Panc1 (cell line): Measurements from ENCODE around the gene RMDN3. TPM values are rescaled to one million over a fixed set of nuclear protein-coding genes. Genes with fewer than 3 reads are reported as not detected.

Experiments
- ATAC-seq: fragments of 200-7000 bp; cut with Tn5 transposase; 2 replicates; pipeline ENCODE4 v1.9.1; 2020; ENCODE audit warnings: mild to moderate bottlenecking, moderate library complexity
- BruUV-seq: library from RNA; stranded (reverse); fragments of 400-500 nt; replicated peaks from 2 replicates; lab custom pipeline; 2021; lab: Mats Ljungman, UMichigan
- CTCF ChIA-PET: fragments of 300-600 bp; sonication (Branson Sonifier 250); formaldehyde crosslinking; loops from one replicate; lab custom pipeline; 2022; ENCODE audit warnings: antibody characterized with exemption; lab: Charles Lee
- POLR2A ChIA-PET: fragments of 300-600 bp; sonication (Branson Sonifier 250); formaldehyde crosslinking; loops from one replicate; lab custom pipeline; 2022; ENCODE audit warnings: antibody characterized with exemption; lab: Charles Lee
- DNase-seq: peaks from one replicate; pipeline ENCODE4 v3.0.0-alpha.2; 2010; ENCODE audit warnings: low read depth, low spot score
- H3K27ac ChIP-seq: 2 replicates; pipeline ENCODE4 v1.5.1; 2011; ENCODE audit warnings: mild to moderate bottlenecking, low read length, inconsistent platforms
- H3K27me3 ChIP-seq: fragments of 200-500 bp; sonication (Bioruptor generic); 2 replicates; pipeline ENCODE4 v1.6.0; 2014; ENCODE audit warnings: low read length, inconsistent platforms; ENCODE audit not compliant: control insufficient read depth, insufficient read depth
- H3K36me3 ChIP-seq: fragments of 200-500 bp; sonication (Bioruptor generic); 2 replicates; pipeline ENCODE4 v1.5.1; 2014; ENCODE audit warnings: inconsistent platforms, mild to moderate bottlenecking, low read length, moderate library complexity; ENCODE audit not compliant: control insufficient read depth, insufficient read depth
- H3K4me1 ChIP-seq: 2 replicates; pipeline ENCODE4 v1.5.1; 2011; ENCODE audit warnings: inconsistent platforms, mild to moderate bottlenecking, low read length, moderate library complexity; ENCODE audit not compliant: control insufficient read depth, insufficient read depth
- H3K4me3 ChIP-seq, 2 experiments: 2 replicates each; pipeline ENCODE4 v1.5.1; 2011 to 2012; ENCODE audit warnings: low read depth in 2 of 2, low read length in 2 of 2, mild to moderate bottlenecking in 2 of 2, inconsistent platforms in 1 of 2, moderate library complexity in 1 of 2
- H3K9me3 ChIP-seq: fragments of 200-500 bp; sonication (Bioruptor generic); 2 replicates; pipeline ENCODE4 v1.5.1; 2014; ENCODE audit warnings: low read depth, mild to moderate bottlenecking, inconsistent platforms, low read length, moderate library complexity; ENCODE audit not compliant: control insufficient read depth, insufficient read depth
- CTCF ChIP-seq: fragments of 450-650 bp; IDR thresholded peaks from 2 replicates; pipeline ENCODE4 v1.5.1; 2017; ENCODE audit warnings: mild to moderate bottlenecking
- POLR2AphosphoS5 ChIP-seq: IDR thresholded peaks from 2 replicates; pipeline ENCODE4 v1.6.1; 2012; ENCODE audit warnings: mild to moderate bottlenecking, low read depth, low read length, moderate library complexity
- REST ChIP-seq, 2 experiments: IDR thresholded peaks; 2 replicates each; pipeline ENCODE4 v1.6.1; 2011 to 2012; ENCODE audit warnings: low read depth in 2 of 2, control low read depth in 1 of 2, low read length in 1 of 2, mild to moderate bottlenecking in 1 of 2, moderate library complexity in 1 of 2; ENCODE audit not compliant: insufficient read depth in 1 of 2
- SIN3A ChIP-seq: IDR thresholded peaks from 2 replicates; pipeline ENCODE4 v1.6.1; 2012; ENCODE audit warnings: low read depth, mild to moderate bottlenecking, low read length, moderate library complexity, borderline replicate concordance; ENCODE audit not compliant: insufficient read depth
- TCF7L2 ChIP-seq: IDR thresholded peaks from 2 replicates; pipeline ENCODE4 v1.6.1; 2011; ENCODE audit warnings: mild to moderate bottlenecking, low read depth, low read length, inconsistent platforms
- in situ Hi-C: cut with HindIII; loops from 2 replicates; pipeline ENCODE4 v1.10.0; 2016; ENCODE audit warnings: low sequenced_read_pairs, low pct_unique_long_range_greater_than_20kb
- intact Hi-C: fragments of 100-400 bp; cut with micrococcal nuclease; formaldehyde crosslinking; loops from one replicate; pipeline ENCODE4 v1.10.0; 2022; ENCODE audit not compliant: unreplicated experiment
- total RNA-seq: library from RNA; stranded (reverse); gene quantifications from one replicate; pipeline ENCODE4 v1.2.1, GENCODE V29; 2021; ENCODE audit not compliant: unreplicated experiment

The RMDN3 gene
- total RNA-seq, 1 experiment from 2014 or later: 33.2 TPM

GRCh38 chr15:40789119-40789518, 34.1 kb upstream of the RMDN3 start:
- Histone ChIP-seq H3K9me3 (no peaks in the 10 kb centered on the region), H3K36me3 (no peaks in the 10 kb centered on the region), H3K27ac (no peak overlapping the region), H3K4me3 (no peak overlapping the region), H3K4me1 (peaks cover 15% of the 10 kb centered on the region), H3K27me3 (no peaks in the 10 kb centered on the region)
- ChIA-PET POLR2A (no interaction called here), CTCF (interaction anchor here (0.6 to 1.0 kb wide), 2 partner anchors 101 to 367 kb away, joined by 3 to 6 read pairs; no protein-coding TSS in a partner anchor)
- no peak for DNase-seq
- TF ChIP-seq POLR2AphosphoS5: no peak
- TF ChIP-seq TCF7L2: no peak
- TF ChIP-seq SIN3A: no peak
- TF ChIP-seq REST (IDR thresholded peaks at IDR 0.05; ENCODE audit: insufficient read depth in 1 of 2, low read depth in 2 of 2, low read length in 1 of 2): no peak
- TF ChIP-seq CTCF: no peak
- intact Hi-C loops: loop anchor here (10.0 kb wide), 1 partner anchor 114 kb away; no protein-coding TSS in a partner anchor
- BruUV-seq: no TSS peak
- ATAC-seq: no peak
- in situ Hi-C loops: loop anchor here (25.0 kb wide), 1 partner anchor 152 kb away; no protein-coding TSS in a partner anchor

- ChIA-PET CTCF (interaction anchor here (1.0 kb wide), 1 partner anchor 100 kb away, joined by 3 read pairs; no protein-coding TSS in a partner anchor), POLR2A (no interaction called here)
- Histone ChIP-seq H3K27ac (no peak overlapping the region), H3K4me3 (no peak overlapping the region), H3K36me3 (no peaks in the 10 kb centered on the region), H3K4me1 (peaks cover 6% of the 10 kb centered on the region; the same call in 1 of the 2 replicates), H3K27me3 (no peaks in the 10 kb centered on the region), H3K9me3 (no peaks in the 10 kb centered on the region)
- no peak for DNase-seq
- BruUV-seq: no TSS peak
- in situ Hi-C loops (loop anchor here (25.0 kb wide), 1 partner anchor 151 kb away; no protein-coding TSS in a partner anchor), intact Hi-C loops (loop anchor here (10.0 kb wide), 1 partner anchor 113 kb away; no protein-coding TSS in a partner anchor)
- 0 out of 2 replicates have a peak, but pooled peaks have one; percentile 51 for ATAC-seq
- no peak for TF ChIP-seq POLR2AphosphoS5
- TF ChIP-seq CTCF: no peak
- TF ChIP-seq REST (IDR thresholded peaks at IDR 0.05; ENCODE audit: insufficient read depth in 1 of 2, low read depth in 2 of 2, low read length in 1 of 2): no peak
- no peak for TF ChIP-seq TCF7L2
- TF ChIP-seq SIN3A: no peak
Measured at GRCh38 chr15:40787991-40788390, 32.9 kb upstream of the RMDN3 start.
